ENCODE data around the gene AIF1.
A peak's percentile ranks its signal among the peaks of the same experiment; 100 is the strongest.
"Not testable (repeated sequence)": the region's sequence is repeated elsewhere in the genome, so short reads cannot be mapped to it uniquely, and the experiment has no call there.

Gene AIF1

DNA sequence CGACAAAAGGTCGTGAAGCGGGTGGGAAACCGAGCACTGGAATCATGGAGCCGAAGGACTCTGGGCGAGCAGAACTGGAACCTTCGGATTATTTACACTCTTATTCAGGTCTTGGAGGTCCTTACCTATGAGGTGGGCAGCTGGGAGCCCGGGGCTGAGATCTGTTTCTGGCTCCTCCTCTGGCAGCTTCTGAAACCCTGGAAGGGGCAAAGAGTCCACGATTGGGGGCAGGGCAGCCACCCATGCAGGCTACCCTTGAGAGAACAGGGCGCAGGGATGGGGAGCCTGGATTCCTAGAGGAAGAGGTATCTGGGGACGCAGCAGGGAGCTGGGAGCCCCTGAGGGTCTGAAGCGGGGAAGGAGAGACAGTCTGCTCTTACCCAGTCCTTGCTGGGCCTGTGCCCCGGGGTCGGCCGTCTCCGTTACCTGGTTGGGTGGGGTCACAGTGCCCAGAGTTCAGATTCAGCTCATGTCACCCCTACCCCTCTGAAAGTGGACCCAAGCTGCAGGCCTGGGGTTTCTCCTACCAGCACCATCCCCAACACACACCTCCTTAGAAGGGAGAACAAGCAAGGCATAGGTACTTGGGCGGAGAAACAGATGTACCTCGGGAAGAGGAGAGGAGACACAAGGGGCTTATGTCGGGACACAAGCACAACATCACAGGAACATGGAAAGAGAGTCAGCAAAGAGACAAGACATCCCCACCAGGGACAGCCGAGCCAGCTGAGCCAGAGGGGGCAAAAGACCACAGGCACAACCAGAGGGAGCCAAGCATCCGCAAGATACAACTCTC lies 33.4 kb upstream of the AIF1 start:
- no peak for DNase-seq

DNA sequence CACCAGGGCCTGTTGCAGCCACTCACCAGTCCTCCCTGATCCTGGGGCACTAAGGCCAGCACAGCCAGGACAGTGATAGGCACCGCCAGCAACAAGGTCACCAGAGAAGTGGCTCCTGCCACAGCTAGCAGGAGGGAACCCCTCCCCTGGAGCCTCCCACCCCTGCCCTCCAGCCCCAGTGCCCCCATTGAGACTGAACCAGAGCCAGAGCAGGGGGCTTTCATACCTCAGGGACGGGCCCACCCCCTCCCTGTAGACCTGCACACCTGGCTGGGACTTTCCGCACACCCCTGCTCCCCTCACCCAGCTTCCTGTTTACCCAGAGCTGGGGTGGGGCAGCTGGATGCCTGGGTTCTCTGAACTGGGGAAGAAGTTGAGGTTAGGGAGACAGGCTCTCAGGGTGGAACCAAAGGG lies 32.8 kb upstream of the AIF1 start, which contains the start of gene LTB:
LTB (minus strand) TSS at position 195 of the 414 bp plus-strand sequence; CDS start at position 188, 7 bp downstream.
- DNase-seq = no peak

- DNase-seq = no peak
Observed at GRCh38 chr6:31585491-31585890, 29.5 kb upstream of the AIF1 start.

DNA sequence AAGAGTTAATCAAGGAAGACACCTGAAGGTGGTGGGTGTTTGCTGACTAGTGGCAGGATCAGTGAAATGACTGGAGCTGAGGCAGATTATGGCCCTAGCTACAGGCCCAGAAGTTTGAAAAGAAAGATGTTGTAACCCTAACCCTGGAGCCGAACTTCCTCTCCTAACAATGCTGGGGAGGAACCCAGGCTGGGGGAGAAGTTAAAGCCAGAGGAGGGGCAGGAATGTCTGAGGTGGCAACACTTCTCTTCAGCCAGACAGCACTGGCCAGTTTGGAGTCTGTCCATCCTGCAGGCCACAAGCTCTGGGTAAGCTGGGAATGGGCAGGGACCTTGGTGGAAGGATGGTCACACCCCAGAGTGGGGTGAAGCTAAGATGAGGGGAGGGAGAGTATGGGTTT lies 29.0 kb upstream of the AIF1 start, which contains the start of gene LST1:
LST1 (plus strand) TSS at position 270 of the 400 bp plus-strand sequence. CDS start 1,023 bp downstream, outside the sequence.
- DNase-seq = no peak

DNA sequence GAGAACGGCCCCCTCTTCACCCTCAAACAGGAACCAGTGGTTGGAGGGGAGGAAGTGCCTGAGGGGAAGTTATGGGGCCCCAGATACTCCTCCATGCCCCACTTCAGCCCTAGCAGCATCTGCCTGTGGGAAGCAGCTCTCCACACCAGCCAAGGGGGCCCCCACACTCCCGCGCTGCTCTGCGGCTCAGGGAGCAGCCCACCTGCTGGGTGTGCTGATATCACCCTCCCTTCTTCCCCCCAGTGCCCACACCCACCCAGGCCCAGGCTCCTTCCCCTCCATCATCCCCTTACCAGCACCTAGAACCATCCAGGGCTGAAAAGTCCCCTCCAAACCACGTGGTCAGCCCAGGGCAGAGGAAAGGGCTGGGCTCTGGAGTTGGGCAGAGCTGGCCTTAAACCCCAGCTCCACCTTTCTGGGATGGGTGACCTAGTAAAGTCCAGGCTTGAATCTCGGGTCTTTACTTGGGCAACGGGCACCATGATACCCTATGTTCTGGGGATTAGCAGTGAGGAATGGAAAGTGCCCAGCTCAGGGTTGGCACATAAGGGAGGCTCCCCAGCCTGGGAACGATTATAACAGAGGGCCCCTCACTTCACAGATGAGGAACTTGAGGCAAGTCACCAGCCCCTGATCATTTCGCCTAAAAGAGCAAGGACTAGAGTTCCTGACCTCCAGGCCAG lies 28.3 kb upstream of the AIF1 start:
- DNase-seq = no peak

GRCh38 chr6:31587791-31588777 lies 26.9 kb upstream of the AIF1 start:
- DNase-seq = no peak

DNA sequence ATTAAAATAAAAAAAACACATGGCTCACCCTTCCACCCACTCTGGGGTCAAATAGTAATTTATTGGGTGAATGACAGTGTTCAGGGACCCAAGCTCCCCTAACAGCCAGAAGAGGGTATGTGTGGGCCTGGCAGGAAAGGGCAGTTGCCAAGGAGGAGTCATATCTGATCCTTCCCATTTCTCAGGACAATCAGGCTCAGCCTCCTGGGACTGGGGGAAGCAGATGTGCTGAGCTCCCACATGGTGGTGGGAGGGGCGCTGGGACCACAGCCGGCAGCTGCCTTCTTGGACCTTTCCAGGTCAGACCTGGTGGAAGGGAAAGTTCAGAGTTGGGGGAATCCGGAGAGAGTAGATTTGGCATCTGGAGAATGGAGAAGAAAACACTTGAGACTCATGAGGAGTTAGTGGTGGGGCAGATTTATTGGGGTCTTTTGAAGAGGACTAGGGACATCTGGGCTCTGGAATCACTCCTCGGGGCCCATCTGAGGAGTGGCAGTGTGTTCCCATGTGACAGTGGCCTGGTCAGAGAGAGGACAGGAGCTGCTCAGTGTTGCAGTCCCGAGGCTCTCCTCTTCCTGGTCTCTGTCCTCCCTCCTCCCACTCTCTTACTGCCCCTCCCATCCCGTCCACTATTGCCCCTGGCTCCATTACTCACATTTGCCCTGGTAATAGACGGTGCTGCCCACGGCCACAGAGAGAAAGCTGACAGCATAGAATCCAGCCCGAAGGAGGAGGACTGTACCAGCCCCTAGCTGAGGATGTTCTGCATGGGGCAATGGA lies 26.0 kb upstream of the AIF1 start:
- no peak for DNase-seq

DNA sequence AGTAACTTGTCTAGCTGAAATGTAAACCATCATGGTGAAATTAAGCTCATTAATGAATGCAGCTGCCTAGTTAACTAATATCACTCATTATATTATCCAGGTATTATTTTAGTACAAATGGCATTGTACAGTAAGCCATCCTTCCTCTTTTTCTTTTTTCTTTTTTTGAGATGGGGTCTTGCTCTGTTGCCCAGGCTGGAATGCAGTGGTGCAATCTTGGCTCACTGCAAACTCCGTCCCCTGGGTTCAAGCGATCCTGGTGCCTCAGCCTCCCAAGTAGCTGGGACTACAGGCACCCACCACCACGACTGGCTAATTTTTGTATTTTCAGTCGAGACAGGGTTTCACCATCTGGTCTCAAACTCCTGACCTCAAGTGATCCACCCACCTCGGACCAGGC lies 24.3 kb upstream of the AIF1 start:
- DNase-seq = not testable (repeated sequence)

DNA sequence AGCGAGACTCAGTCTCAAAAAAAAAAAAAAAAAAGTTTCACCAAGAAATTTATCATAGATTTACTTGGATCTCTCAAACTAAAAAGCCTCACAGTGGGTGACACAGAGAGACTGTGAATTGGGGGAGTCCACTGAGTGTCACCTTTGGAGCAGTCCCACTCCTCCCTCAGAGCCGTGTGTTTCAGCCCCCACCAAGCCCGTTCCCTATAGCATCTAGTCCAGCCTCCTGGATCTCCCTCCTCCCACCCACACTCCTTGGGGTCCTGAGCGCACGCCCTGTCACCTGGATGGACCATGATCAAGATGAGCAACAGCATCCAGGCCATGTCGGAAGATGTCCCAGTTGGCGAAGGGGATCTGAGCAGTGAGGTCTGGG lies 22.6 kb upstream of the AIF1 start:
- no peak for DNase-seq

DNA sequence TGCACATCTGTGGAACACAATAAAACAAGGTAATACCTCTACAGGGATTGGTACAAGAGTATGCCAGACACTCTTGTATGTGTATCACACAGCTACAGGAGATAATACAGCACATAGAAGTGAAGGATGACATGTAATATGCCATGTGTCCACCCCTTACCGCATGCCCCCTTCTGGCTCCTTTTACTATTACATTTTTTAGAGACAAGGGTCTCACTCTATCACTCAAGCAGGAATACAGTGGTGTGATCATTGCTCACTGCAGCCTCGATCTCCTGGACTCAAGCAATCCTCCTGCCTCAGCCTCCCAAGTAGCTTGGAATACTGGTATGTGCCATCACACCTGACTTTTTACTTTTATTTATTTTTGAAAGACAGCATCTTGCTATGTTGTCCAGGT lies 18.0 kb upstream of the AIF1 start:
- peak; percentile 3 for DNase-seq

DNA sequence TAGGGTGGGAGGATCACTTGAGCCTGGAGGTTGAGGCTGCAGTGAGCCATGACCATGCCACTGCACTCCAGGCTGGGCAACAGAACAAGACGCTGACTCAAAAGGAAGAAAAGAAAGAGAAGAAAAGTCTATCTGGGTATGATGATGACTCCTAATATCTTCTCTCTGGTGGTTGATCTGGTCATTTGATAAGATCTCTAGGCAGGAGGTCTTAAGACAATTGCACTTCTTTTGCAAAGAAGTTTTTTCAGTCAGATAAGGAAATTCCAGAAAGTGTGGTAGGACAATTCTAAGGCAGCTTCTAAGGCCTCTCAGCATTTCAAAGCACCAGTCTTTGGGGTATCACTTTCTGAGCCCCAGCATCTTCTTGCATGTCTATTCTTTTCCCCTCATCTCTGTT lies 7.7 kb upstream of the AIF1 start:
- DNase-seq = no peak

- peak; percentile 74 for DNase-seq
Observed at GRCh38 chr6:31609519-31610406, 5.3 kb upstream of the AIF1 start.

DNA sequence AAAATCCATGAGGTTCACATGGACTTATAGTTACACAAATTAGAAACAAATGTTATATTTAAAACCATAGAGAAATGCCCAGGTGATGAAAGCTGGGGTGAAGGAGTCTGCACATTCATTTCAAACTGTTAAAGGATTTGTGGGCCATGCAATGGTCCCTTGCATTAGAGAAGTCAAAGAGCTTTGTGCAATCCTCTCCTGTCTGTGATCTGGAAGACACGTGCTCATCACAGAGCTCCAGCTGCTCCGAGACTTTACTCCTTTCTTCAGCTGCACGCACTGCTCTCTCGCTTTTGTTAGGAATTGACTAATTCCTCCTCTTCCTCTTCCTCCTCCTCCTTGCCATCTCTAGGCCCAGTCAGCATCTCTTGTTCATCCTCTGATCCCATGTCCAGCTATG lies 4.1 kb upstream of the AIF1 start:
- no peak for DNase-seq

DNA sequence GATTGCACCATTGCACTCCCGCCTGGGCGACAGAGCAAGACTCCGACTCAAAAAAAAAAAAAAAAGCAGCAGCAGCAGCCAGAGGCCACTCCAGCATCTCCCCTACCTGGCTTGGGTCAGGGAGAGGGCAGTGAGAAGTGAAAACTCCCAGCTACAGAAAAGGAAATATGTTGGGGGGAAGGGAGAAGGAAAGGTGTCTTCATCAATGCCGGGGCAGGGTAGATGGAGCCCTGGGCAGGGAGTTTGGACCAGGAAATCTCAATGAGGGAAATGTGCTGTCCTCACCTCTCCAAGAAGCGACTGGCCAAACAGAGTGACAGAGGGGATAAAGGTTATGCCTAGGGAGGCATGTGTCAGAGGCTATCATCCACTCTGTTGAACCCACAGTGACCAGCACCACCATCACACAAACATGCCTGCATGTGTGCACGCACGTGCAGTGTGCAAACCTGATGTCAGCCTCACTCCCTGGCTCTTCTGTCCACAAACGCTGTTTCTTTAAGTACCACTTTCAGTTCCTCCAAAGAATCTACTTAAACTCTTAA lies 887 bp upstream of the AIF1 start:
- DNase-seq = no peak

- DNase-seq = no peak
Observed at GRCh38 chr6:31615748-31616147, 714 bp downstream of the AIF1 start.

DNA sequence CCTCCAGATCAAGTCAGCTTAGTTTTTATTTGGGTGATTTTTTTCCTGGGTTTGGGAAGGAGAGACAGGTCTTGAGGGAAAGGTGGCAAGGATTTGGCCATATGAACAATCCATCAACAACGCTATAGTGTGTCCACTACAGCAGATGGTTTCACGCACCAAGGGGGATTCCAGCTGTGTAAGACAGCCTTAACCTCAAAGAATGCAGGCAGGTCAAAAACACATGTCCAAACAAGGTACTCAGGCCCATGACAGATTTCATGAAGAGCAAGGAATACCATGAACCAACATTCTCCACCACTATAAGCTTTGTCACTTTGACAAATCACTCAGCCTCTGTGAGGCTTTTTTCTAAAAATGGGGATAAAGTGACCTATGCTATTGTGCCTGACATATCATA lies 2.0 kb downstream of the AIF1 start:
- no peak for DNase-seq

GRCh38 chr6:31619805-31620585 lies 5.0 kb downstream of the AIF1 start:
- DNase-seq = peak; percentile 97

DNA sequence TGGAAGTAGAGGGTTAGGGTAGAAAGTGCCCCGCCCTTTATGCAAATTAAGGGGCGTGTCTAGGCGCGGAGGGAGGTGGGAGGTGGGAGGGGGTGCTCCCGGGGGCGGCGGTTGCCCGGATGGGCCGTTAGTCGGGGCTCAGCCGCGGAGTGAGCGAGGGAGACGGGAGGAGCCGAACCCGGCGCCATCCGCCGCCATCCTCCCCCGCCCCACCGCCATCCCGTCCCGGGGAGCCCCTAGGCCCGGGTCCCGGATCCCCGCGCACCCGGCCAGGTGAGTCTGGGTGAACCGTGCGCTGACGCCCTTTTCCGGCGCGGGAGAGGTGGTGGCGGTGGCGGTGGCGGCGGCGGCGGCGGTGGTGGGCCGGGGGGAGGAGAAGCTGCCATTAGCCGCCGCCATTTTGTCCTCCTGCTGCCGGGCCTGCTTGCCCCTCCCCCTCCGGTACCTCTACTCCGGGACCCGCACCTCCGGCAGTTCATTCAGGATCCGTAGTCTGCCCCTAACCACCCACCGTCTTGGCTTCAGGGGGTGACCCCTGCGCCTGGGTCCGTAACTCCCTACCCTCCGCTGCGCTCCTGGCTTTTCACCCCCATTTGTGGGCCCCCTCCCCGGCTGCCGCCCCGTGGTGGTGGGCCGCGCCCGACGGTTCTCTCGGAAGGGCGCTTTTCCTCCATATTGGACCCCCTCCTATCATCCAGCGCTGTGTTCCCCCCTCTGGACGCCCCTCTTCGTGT lies 5.7 kb downstream of the AIF1 start, which contains the start of gene PRRC2A:
PRRC2A (plus strand) TSS at position 130 of the 734 bp plus-strand sequence. CDS start 2,075 bp downstream, outside the sequence.
- DNase-seq = peak; percentile 75

DNA sequence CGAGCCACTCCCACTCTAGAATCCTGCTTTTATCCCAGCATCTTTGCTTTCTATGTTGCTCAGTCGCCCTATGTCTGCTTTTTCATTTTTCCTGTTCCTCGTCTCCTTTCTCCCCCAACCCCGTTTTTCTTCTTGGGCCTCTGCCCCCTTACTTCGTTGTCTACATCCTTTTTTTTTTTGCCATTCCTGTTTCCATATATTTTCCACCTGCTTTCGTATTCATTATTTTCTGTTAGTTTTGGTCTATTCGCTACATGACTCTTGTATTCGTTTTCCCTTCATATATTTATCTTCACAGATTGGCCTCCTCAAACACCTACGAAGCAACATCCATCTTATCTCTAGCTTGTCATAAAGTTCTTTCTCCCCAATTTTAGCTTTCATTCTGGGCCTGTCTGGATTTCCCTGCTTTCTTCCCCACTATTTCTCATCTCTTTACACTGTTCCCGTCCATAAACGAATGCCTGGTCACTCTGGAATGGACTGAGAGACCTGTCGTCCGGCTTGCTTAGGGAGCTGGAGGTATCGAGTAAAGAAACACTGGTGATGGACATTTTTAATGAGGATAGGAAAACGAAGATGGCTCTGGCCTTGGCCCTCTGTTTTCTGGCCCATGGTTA lies 6.4 kb downstream of the AIF1 start:
- no peak for DNase-seq
